GM12878 (cell line): ENCODE data around the gene SEC31B. TPM values are rescaled to one million over a fixed set of nuclear protein-coding genes. Genes with fewer than 3 reads are reported as not detected.

Experiments used
- EED ChIP-seq: sonication (generic); IDR thresholded peaks from 2 replicates; pipeline ENCODE4 v1.6.1; 2016; ENCODE audit warnings: antibody characterized with exemption, low read depth
- HDAC6 ChIP-seq: fragments of 200-600 bp; sonication (generic); IDR thresholded peaks from one replicate; pipeline ENCODE4 v1.8.0; 2017; ENCODE audit warnings: antibody characterized with exemption; ENCODE audit not compliant: unreplicated experiment
- JUND ChIP-seq: IDR thresholded peaks from 2 replicates; pipeline ENCODE4 v1.6.1; 2012; ENCODE audit warnings: low read depth, mild to moderate bottlenecking, low read length, improper control_type of control experiment, moderate library complexity
- KDM1A ChIP-seq: fragments of 200-600 bp; sonication (generic); IDR thresholded peaks from 2 replicates; pipeline ENCODE4 v1.6.1; 2016; ENCODE audit warnings: borderline replicate concordance
- NBN ChIP-seq: fragments of 450-650 bp; IDR thresholded peaks from 2 replicates; pipeline ENCODE4 v1.6.1; 2016
- NFIC ChIP-seq: IDR thresholded peaks from 2 replicates; pipeline ENCODE4 v1.6.1; 2012; ENCODE audit warnings: low read depth, mild to moderate bottlenecking, inconsistent platforms, low read length, moderate library complexity
- NR2F1 ChIP-seq: fragments of 450-650 bp; conservative IDR thresholded peaks from 2 replicates; pipeline ENCODE4 v1.6.1; 2017; ENCODE audit warnings: mild to moderate bottlenecking
- PAX8 ChIP-seq: fragments of 450-650 bp; IDR thresholded peaks from 2 replicates; pipeline ENCODE4 v1.6.1; 2017; ENCODE audit warnings: mild to moderate bottlenecking, moderate library complexity
- POLR2AphosphoS5 ChIP-seq: IDR thresholded peaks from 2 replicates; pipeline ENCODE4 v1.6.1; 2011; ENCODE audit warnings: mild to moderate bottlenecking, low read length, inconsistent platforms
- RAD51 ChIP-seq: fragments of 450-650 bp; IDR thresholded peaks from 2 replicates; pipeline ENCODE4 v1.6.1; 2016; ENCODE audit warnings: moderate library complexity, mild to moderate bottlenecking, inconsistent platforms
- RBBP5 ChIP-seq: fragments of 200-600 bp; sonication (generic); conservative IDR thresholded peaks from 2 replicates; pipeline ENCODE4 v1.6.1; 2016
- RUNX3 ChIP-seq: IDR thresholded peaks from 2 replicates; pipeline ENCODE4 v1.6.1; 2012; ENCODE audit warnings: low read length, inconsistent platforms
- TARDBP ChIP-seq: IDR thresholded peaks from 2 replicates; pipeline ENCODE4 v1.6.1; 2016; ENCODE audit warnings: borderline replicate concordance
- ZNF207 ChIP-seq: fragments of 450-650 bp; IDR thresholded peaks from 2 replicates; pipeline ENCODE4 v1.6.1; 2014; ENCODE audit warnings: antibody characterized with exemption, mild to moderate bottlenecking, borderline replicate concordance
- ZNF24 ChIP-seq: fragments of 450-650 bp; IDR thresholded peaks from 2 replicates; pipeline ENCODE4 v1.6.1; 2017; ENCODE audit warnings: antibody characterized with exemption, mild to moderate bottlenecking
- ZSCAN29 ChIP-seq: fragments of 450-650 bp; IDR thresholded peaks from 2 replicates; pipeline ENCODE4 v1.6.1; 2017; ENCODE audit warnings: mild to moderate bottlenecking, moderate library complexity
- polyA plus RNA-seq, 11 experiments: library from polyadenylated mRNA; depleted of rRNA in 4 of 11; unstranded in 6 of 11; stranded (reverse) in 5 of 11; fragments of >200 nt; fragmentation: Nextera tagmentation in 4 of 11; fragmentation: Illumina TruSeq in 1 of 11; extraction: Ambion mirVana in 4 of 11; extraction: Trizol in 1 of 11; gene quantifications; 1 replicate in 1 of 11; 2 replicates in 10 of 11; pipeline versions ENCODE4 v1.2.1 to v1.2.3, GENCODE V29; 2011 to 2016; ENCODE audit warnings: inconsistent platforms in 2 of 11, missing spikeins in 2 of 11, low read depth in 1 of 11
- total RNA-seq, 4 experiments: library from RNA; depleted of rRNA in 3 of 4; stranded (reverse); fragments of >200 nt in 3 of 4; fragmentation: Illumina TruSeq in 1 of 4; extraction: Trizol in 1 of 4; gene quantifications; 2 replicates each; pipeline versions ENCODE4 v1.2.1 to v1.2.3, GENCODE V29; 2013 to 2021
- TF ChIP-seq, protein P1 (sequence below): fragments of 450-650 bp; formaldehyde crosslinking; IDR thresholded peaks from 2 replicates; pipeline ENCODE4 v1.4.0; 2020; ENCODE audit warnings: mild to moderate bottlenecking, moderate library complexity
- TF ChIP-seq, protein P2 (sequence below), 3 experiments: IDR thresholded peaks in 2 of 3; conservative IDR thresholded peaks in 1 of 3; 2 replicates each; pipeline ENCODE4 v1.5.1; 2011; ENCODE audit warnings: low read depth in 3 of 3, low read length in 3 of 3, mild to moderate bottlenecking in 3 of 3, control low read depth in 2 of 3, moderate library complexity in 2 of 3, inconsistent platforms in 1 of 3, mixed read lengths in 1 of 3; ENCODE audit not compliant: control insufficient read depth in 2 of 3, insufficient read depth in 1 of 3; ENCODE audit errors: extremely low read depth in 1 of 3
- TF ChIP-seq, protein P3 (sequence below): fragments of 450-650 bp; IDR thresholded peaks from 2 replicates; pipeline ENCODE4 v1.6.1; 2014; ENCODE audit warnings: mild to moderate bottlenecking
- TF ChIP-seq, protein P4 (sequence below): fragments of 450-650 bp; IDR thresholded peaks from 2 replicates; pipeline ENCODE4 v1.6.1; 2016; ENCODE audit warnings: mild to moderate bottlenecking, moderate library complexity, borderline replicate concordance
- TF ChIP-seq, protein P5 (sequence below): fragments of 450-650 bp; IDR thresholded peaks from 2 replicates; pipeline ENCODE4 v1.6.1; 2016; ENCODE audit warnings: mild to moderate bottlenecking

Gene SEC31B
- total and polyA plus RNA-seq, 10 of the 15 experiments (the other 5 are each of a cell fraction or from before 2014, with no cell fraction given): 3.4 to 24.3 (median 9.9) TPM

DNA sequence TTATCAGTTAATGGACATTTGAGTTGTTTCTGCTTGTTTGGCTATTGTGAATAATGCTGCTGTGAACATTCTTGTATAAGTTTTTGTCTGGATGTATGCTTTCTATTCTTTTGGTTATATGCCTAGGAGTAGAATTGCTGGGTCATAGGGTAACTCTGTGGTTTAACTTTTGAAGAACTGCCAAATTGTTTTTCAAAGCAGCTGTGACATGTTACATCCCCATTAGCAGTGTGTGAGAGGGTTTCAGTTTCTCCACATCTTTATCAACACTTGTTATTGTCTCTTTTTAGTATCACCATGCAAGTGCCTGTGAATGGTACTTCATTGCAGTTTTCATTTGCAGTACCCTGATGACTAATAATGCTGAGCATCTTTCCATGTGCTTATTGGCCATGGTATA lies 12.1 kb upstream of the SEC31B start (continued):
- TF ChIP-seq, protein P1, sequence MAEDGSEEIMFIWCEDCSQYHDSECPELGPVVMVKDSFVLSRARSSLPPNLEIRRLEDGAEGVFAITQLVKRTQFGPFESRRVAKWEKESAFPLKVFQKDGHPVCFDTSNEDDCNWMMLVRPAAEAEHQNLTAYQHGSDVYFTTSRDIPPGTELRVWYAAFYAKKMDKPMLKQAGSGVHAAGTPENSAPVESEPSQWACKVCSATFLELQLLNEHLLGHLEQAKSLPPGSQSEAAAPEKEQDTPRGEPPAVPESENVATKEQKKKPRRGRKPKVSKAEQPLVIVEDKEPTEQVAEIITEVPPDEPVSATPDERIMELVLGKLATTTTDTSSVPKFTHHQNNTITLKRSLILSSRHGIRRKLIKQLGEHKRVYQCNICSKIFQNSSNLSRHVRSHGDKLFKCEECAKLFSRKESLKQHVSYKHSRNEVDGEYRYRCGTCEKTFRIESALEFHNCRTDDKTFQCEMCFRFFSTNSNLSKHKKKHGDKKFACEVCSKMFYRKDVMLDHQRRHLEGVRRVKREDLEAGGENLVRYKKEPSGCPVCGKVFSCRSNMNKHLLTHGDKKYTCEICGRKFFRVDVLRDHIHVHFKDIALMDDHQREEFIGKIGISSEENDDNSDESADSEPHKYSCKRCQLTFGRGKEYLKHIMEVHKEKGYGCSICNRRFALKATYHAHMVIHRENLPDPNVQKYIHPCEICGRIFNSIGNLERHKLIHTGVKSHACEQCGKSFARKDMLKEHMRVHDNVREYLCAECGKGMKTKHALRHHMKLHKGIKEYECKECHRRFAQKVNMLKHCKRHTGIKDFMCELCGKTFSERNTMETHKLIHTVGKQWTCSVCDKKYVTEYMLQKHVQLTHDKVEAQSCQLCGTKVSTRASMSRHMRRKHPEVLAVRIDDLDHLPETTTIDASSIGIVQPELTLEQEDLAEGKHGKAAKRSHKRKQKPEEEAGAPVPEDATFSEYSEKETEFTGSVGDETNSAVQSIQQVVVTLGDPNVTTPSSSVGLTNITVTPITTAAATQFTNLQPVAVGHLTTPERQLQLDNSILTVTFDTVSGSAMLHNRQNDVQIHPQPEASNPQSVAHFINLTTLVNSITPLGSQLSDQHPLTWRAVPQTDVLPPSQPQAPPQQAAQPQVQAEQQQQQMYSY (CRISPR knock-in tag): no peak
- TF ChIP-seq RUNX3 (peak; percentile 46; the same call in 1 of the 2 replicates), ZNF207 (no peak), EED (no peak), RBBP5 (no peak), TARDBP (no peak), KDM1A (no peak), HDAC6 (no peak), ZSCAN29 (no peak), NBN (no peak; the same call in 1 of the 2 replicates), POLR2AphosphoS5 (no peak), RAD51 (no peak), NR2F1 (peak; percentile 65; the same call in 1 of the 2 replicates), JUND (no peak), NFIC (no peak), PAX8 (no peak), ZNF24 (peak; percentile 4; the same call in 1 of the 2 replicates)
- TF ChIP-seq, protein P2, sequence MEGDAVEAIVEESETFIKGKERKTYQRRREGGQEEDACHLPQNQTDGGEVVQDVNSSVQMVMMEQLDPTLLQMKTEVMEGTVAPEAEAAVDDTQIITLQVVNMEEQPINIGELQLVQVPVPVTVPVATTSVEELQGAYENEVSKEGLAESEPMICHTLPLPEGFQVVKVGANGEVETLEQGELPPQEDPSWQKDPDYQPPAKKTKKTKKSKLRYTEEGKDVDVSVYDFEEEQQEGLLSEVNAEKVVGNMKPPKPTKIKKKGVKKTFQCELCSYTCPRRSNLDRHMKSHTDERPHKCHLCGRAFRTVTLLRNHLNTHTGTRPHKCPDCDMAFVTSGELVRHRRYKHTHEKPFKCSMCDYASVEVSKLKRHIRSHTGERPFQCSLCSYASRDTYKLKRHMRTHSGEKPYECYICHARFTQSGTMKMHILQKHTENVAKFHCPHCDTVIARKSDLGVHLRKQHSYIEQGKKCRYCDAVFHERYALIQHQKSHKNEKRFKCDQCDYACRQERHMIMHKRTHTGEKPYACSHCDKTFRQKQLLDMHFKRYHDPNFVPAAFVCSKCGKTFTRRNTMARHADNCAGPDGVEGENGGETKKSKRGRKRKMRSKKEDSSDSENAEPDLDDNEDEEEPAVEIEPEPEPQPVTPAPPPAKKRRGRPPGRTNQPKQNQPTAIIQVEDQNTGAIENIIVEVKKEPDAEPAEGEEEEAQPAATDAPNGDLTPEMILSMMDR (IDR thresholded peaks at IDR 0.05 in 2 of 3, conservative IDR thresholded peaks at IDR 0.05 in 1 of 3; ENCODE audit: control insufficient read depth in 2 of 3, extremely low read depth in 1 of 3, insufficient read depth in 1 of 3, low read depth in 3 of 3, low read length in 3 of 3): no peak
- TF ChIP-seq, protein P3, sequence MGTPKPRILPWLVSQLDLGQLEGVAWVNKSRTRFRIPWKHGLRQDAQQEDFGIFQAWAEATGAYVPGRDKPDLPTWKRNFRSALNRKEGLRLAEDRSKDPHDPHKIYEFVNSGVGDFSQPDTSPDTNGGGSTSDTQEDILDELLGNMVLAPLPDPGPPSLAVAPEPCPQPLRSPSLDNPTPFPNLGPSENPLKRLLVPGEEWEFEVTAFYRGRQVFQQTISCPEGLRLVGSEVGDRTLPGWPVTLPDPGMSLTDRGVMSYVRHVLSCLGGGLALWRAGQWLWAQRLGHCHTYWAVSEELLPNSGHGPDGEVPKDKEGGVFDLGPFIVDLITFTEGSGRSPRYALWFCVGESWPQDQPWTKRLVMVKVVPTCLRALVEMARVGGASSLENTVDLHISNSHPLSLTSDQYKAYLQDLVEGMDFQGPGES: no peak
- TF ChIP-seq, protein P4, sequence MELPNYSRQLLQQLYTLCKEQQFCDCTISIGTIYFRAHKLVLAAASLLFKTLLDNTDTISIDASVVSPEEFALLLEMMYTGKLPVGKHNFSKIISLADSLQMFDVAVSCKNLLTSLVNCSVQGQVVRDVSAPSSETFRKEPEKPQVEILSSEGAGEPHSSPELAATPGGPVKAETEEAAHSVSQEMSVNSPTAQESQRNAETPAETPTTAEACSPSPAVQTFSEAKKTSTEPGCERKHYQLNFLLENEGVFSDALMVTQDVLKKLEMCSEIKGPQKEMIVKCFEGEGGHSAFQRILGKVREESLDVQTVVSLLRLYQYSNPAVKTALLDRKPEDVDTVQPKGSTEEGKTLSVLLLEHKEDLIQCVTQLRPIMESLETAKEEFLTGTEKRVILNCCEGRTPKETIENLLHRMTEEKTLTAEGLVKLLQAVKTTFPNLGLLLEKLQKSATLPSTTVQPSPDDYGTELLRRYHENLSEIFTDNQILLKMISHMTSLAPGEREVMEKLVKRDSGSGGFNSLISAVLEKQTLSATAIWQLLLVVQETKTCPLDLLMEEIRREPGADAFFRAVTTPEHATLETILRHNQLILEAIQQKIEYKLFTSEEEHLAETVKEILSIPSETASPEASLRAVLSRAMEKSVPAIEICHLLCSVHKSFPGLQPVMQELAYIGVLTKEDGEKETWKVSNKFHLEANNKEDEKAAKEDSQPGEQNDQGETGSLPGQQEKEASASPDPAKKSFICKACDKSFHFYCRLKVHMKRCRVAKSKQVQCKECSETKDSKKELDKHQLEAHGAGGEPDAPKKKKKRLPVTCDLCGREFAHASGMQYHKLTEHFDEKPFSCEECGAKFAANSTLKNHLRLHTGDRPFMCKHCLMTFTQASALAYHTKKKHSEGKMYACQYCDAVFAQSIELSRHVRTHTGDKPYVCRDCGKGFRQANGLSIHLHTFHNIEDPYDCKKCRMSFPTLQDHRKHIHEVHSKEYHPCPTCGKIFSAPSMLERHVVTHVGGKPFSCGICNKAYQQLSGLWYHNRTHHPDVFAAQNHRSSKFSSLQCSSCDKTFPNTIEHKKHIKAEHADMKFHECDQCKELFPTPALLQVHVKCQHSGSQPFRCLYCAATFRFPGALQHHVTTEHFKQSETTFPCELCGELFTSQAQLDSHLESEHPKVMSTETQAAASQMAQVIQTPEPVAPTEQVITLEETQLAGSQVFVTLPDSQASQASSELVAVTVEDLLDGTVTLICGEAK: peak; percentile 88
- TF ChIP-seq, protein P5, sequence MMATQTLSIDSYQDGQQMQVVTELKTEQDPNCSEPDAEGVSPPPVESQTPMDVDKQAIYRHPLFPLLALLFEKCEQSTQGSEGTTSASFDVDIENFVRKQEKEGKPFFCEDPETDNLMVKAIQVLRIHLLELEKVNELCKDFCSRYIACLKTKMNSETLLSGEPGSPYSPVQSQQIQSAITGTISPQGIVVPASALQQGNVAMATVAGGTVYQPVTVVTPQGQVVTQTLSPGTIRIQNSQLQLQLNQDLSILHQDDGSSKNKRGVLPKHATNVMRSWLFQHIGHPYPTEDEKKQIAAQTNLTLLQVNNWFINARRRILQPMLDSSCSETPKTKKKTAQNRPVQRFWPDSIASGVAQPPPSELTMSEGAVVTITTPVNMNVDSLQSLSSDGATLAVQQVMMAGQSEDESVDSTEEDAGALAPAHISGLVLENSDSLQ: peak; percentile 29; the same call in 1 of the 2 replicates
